ENCODE results near the gene FBXW7.

GRCh38 chr4:152516156-152516555 lies 19.7 kb downstream of the FBXW7 start:
- TF ChIP-seq RARB (CRISPR knock-in tag; IDR thresholded peaks at IDR 0.05) (no peak), CSRNP3 (CRISPR knock-in tag; IDR thresholded peaks at IDR 0.05) (no peak), ARNTL (CRISPR knock-in tag; IDR thresholded peaks at IDR 0.05; ENCODE audit: borderline replicate concordance, low read depth) (no peak), CSDC2 (CRISPR knock-in tag; IDR thresholded peaks at IDR 0.05) (no peak), TCF4 (CRISPR knock-in tag; IDR thresholded peaks at IDR 0.05; ENCODE audit: borderline replicate concordance) (no peak), ZC3H10 (CRISPR knock-in tag; IDR thresholded peaks at IDR 0.05) (no peak), CREB5 (CRISPR knock-in tag; IDR thresholded peaks at IDR 0.05; ENCODE audit: low read depth) (no peak), ESRRG (CRISPR knock-in tag; IDR thresholded peaks at IDR 0.05) (no peak), PATZ1 (CRISPR knock-in tag; IDR thresholded peaks at IDR 0.05; ENCODE audit: borderline replicate concordance) (no peak), ZNF565 (CRISPR knock-in tag; conservative IDR thresholded peaks at IDR 0.05; ENCODE audit: low read depth) (no peak)
